Measurements from ENCODE around the gene NOP53. TPM values are rescaled to one million over a fixed set of nuclear protein-coding genes. Genes with fewer than 3 reads are reported as not detected.
A peak's percentile ranks its signal among the peaks of the same experiment; 100 is the strongest.
"Not testable (repeated sequence)": the region's sequence is repeated elsewhere in the genome, so short reads cannot be mapped to it uniquely, and the experiment has no call there.

Gene NOP53
- total and polyA plus RNA-seq, 7 donors = 304 to 682 (median 560) TPM

DNA sequence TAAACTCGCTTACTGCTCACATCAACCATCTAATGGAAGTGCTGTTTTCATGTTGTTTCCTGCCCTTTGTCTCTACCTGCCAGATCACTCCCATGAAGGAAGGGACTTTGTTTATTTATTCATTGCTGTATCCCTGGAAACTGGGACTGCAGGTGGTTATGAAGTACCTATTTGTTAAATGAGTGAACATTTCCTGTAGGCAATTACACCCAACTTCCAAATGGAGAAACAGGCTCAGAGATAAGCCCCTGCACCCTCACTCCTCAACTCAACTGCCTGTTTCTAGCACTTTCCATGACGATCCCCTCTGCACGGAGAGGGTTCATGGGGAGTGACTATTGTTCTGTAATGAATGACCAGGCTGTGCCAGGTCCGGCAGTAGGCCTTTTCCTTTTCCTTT is 31.2 kb downstream of the NOP53 start:
- intact Hi-C loops (cut with DNase I) = no loop called here
- Histone ChIP-seq H3K36me3 (peaks cover 5 to 10% (median 8%) of the 10 kb centered on the region in 4 donors), H3K9me3 (no peaks in the 10 kb centered on the region), H3K27ac (peak overlapping the region in 3 of 4 donors; percentile 96 to 97 (median 97)), H3K27me3 (no peaks in the 10 kb centered on the region), H3K4me3 (no peak overlapping the region), H3K4me1 (peaks cover 0 to 34% (median 32%) of the 10 kb centered on the region in 4 donors)
- DNase-seq = no peak
- 22 to 63% methylated on average over 4 of the region's 4 CpGs for WGBS, 2 donors
- TF ChIP-seq POLR2AphosphoS5 (IDR thresholded peaks at IDR 0.05) = no peak
- TF ChIP-seq POLR2A (IDR thresholded peaks at IDR 0.05) = no peak
- TF ChIP-seq, protein P1, sequence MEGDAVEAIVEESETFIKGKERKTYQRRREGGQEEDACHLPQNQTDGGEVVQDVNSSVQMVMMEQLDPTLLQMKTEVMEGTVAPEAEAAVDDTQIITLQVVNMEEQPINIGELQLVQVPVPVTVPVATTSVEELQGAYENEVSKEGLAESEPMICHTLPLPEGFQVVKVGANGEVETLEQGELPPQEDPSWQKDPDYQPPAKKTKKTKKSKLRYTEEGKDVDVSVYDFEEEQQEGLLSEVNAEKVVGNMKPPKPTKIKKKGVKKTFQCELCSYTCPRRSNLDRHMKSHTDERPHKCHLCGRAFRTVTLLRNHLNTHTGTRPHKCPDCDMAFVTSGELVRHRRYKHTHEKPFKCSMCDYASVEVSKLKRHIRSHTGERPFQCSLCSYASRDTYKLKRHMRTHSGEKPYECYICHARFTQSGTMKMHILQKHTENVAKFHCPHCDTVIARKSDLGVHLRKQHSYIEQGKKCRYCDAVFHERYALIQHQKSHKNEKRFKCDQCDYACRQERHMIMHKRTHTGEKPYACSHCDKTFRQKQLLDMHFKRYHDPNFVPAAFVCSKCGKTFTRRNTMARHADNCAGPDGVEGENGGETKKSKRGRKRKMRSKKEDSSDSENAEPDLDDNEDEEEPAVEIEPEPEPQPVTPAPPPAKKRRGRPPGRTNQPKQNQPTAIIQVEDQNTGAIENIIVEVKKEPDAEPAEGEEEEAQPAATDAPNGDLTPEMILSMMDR (IDR thresholded peaks at IDR 0.05) = no peak
- TF ChIP-seq EP300 (IDR thresholded peaks at IDR 0.05) = no peak

DNA sequence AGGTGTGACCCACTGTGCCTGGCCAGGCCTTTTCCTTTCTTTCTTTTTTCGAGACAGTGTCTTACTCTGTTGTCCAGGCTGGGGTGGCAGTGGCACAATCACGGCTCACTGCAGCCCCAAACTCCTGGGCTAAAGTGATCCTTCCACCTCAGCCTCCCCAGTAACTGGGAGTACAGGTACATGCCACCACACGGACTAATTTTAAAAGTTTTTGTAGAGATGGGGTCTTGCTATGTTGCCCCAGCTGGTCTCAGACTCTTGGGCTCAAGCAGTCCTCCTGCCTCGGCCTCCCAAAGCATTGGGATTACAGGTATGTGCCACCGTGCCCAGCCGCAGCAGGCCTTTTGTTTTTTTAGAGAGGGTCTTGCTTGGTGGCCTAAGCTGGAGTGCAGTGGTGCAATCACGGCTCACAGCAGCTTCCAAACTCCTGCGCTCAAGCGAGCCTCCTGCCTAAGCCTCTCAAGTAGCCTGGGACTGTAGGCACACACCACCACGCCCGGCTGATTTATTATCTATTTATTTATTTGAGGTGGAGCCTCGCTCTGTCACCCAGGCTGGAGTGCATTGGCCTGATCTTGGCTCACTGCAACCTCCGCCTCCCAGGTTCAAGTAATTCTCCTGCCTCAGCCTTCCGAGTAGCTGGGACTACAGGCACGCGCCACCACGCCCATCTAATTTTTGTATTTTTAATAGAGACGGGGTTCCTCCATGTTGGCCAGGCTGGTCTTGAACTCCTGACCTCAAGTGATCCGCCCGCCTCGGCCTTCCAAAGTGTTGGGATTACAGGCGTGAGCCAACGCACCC is 32.1 kb downstream of the NOP53 start:
- peaks cover 0 to 43% (median 41%) of the 10 kb centered on the region in 4 donors for H3K4me1 ChIP-seq
- DNase-seq, H3K27me3 ChIP-seq, H3K9me3 ChIP-seq: not testable (repeated sequence)
- intact Hi-C loops (cut with DNase I) = loop anchor here (2.0 kb wide), 1 partner anchor 33 kb away; the partner anchor contains the start of gene NOP53
- H3K27ac ChIP-seq = peak overlapping the region; percentile 96 to 100 (median 97)
- WGBS, 2 donors = 26 to 70% methylated on average over 23 of the region's 23 CpGs
- H3K36me3 ChIP-seq = peaks cover 5 to 14% (median 10%) of the 10 kb centered on the region in 4 donors
- peak overlapping the region; percentile 85 to 97 (median 90) for H3K4me3 ChIP-seq

DNA sequence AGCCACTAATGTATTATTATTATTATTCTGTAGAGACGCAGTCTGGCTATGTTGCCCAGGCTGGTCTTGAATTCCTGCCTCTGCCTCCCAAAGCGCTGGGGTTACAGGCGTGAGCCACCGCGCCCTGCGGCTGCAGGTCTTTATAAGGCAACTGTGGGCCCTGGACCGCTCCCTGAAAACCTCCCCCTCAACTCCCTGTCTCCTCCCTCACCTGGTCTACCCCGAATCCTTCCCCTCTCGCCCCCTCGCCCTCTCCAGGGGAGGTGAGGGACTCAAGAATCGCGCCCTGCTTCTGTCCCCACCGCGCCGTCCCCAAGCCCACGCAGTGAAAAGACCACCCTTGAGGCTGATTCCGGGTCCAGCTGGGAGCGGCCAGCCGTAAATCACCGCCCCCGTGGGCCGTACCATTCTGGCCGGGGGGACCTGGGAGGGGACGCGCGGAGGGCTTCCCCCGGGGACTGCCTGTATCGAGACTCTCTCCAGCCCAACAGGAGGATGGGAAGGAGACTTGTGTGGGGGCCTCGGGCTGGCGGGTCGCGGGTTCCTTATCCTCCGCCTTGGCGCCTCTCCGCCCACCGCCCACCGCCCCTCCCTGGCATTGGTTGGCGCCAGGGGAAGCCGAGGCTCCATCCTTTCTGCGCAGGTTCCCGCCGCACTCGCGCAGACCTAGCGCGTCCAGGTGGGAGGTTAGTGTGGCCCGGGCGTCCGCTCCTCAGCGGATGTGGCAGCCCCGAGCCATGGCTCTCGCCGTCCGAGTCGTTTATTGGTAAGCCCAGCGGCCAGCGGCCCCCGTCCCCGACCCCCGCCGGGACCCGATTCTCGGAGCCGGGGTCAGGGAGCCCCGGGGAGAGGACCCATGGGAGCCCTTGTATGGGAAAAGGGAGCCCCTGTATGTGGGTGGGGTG is 33.0 kb downstream of the NOP53 start, which contains the start of gene SELENOW:
TSS of gene SELENOW (plus strand) at position 655 of the 905 bp plus-strand sequence. CDS start at position 738, 83 bp downstream.
- 0 to 1% methylated on average over 65 of the region's 65 CpGs for WGBS, 2 donors
- H3K9me3 ChIP-seq = no peaks in the 10 kb centered on the region
- intact Hi-C loops (cut with DNase I) = loop anchor here (2.0 kb wide), 1 partner anchor 34 kb away; the partner anchor contains the start of gene NOP53
- H3K27ac ChIP-seq = peak within 1 kb of the TSS; percentile 96 to 100 (median 97)
- peaks cover 0 to 51% (median 47%) of the 10 kb centered on the region in 4 donors for H3K4me1 ChIP-seq
- no peaks in the 10 kb centered on the region for H3K27me3 ChIP-seq
- TF ChIP-seq EP300 (IDR thresholded peaks at IDR 0.05) = no peak
- TF ChIP-seq POLR2A (IDR thresholded peaks at IDR 0.05) = peak; percentile 99
- peak; percentile 99 to 100 (median 100) for TF ChIP-seq POLR2AphosphoS5 (IDR thresholded peaks at IDR 0.05)
- TF ChIP-seq, protein P1 (IDR thresholded peaks at IDR 0.05) = no peak
- peaks cover 5 to 23% (median 14%) of the 10 kb centered on the region in 4 donors for H3K36me3 ChIP-seq
- H3K4me3 ChIP-seq = peak within 1 kb of the TSS; percentile 85 to 97 (median 90)
- peak; percentile 88 for DNase-seq

DNA sequence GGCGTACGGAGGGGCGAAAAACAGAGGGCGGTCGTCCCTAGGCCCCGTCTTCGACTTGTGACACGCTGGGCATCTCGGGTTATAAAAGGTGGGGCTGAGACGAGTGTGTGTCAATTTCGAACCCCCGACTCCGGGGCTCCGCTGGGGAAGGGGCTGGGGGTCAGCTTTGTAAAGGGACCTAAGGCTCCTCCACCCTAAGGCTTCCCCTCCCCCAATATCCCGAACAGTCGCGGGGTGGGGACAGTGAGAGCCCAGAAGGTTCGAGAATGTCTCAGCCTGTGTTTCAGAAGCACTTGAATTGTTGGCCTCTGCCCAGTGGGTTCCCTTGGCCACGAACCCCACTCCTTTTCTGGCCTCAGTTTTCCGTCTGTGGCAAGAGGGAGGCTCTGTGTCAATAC is 33.6 kb downstream of the NOP53 start:
- intact Hi-C loops (cut with DNase I) = loop anchor here (2.0 kb wide), 1 partner anchor 34 kb away; the partner anchor contains the start of gene NOP53
- peaks cover 5 to 29% (median 17%) of the 10 kb centered on the region in 4 donors for H3K36me3 ChIP-seq
- WGBS, 2 donors = 1% methylated on average over 20 of the region's 20 CpGs
- DNase-seq = peak; percentile 85
- peak overlapping the region; percentile 85 to 97 (median 90) for H3K4me3 ChIP-seq
- H3K4me1 ChIP-seq = peaks cover 0 to 55% (median 49%) of the 10 kb centered on the region in 4 donors
- H3K27ac ChIP-seq = peak overlapping the region; percentile 96 to 100 (median 97)
- H3K27me3 ChIP-seq = no peaks in the 10 kb centered on the region
- TF ChIP-seq EP300 (IDR thresholded peaks at IDR 0.05) = no peak
- TF ChIP-seq POLR2AphosphoS5 (IDR thresholded peaks at IDR 0.05) = peak in 1 of 4 donors; percentile 8
- no peak for TF ChIP-seq POLR2A (IDR thresholded peaks at IDR 0.05)
- TF ChIP-seq, protein P1 (IDR thresholded peaks at IDR 0.05) = no peak
- H3K9me3 ChIP-seq = no peaks in the 10 kb centered on the region

Measured in sigmoid colon (tissue), 7 donors.